Aorta (tissue), 5 donors: ENCODE data around the gene EIPR1. TPM values are rescaled to one million over a fixed set of nuclear protein-coding genes. Genes with fewer than 3 reads are reported as not detected.
"Not testable (repeated sequence)": the region's sequence is repeated elsewhere in the genome, so short reads cannot be mapped to it uniquely, and the experiment has no call there.

Experiments used
- ATAC-seq: fragments of 200-7000 bp; cut with Tn5 transposase; one replicate; pipeline ENCODE4 v1.9.1; 2022; ENCODE audit warnings: moderate library complexity; ENCODE audit not compliant: low FRiP score
- DNase-seq, 2 donors: peaks; one replicate each; pipeline ENCODE4 v3.0.0-alpha.2; 2020
- H3K27ac ChIP-seq, 2 donors: one replicate each; pipeline ENCODE4 v1.5.1; 2013; ENCODE audit warnings: low read length in 2 of 2, mild to moderate bottlenecking in 2 of 2, moderate library complexity in 2 of 2, control low read depth in 1 of 2, inconsistent platforms in 1 of 2, low read depth in 1 of 2
- H3K27me3 ChIP-seq, 2 donors: one replicate each; pipeline ENCODE4 v1.6.1; 2013; ENCODE audit warnings: control low read depth in 1 of 2, low read length in 1 of 2, mild to moderate bottlenecking in 1 of 2, moderate library complexity in 1 of 2; ENCODE audit not compliant: insufficient read depth in 2 of 2, control insufficient read depth in 1 of 2
- H3K36me3 ChIP-seq, 2 donors: one replicate each; pipeline ENCODE4 v1.6.1; 2013; ENCODE audit warnings: control low read depth in 1 of 2, low read length in 1 of 2, mild to moderate bottlenecking in 1 of 2; ENCODE audit not compliant: insufficient read depth in 2 of 2, control insufficient read depth in 1 of 2
- H3K4me1 ChIP-seq, 2 donors: one replicate each; pipeline ENCODE4 v1.6.1; 2013; ENCODE audit warnings: low read length in 2 of 2, control low read depth in 1 of 2, mild to moderate bottlenecking in 1 of 2, moderate library complexity in 1 of 2; ENCODE audit not compliant: insufficient read depth in 2 of 2, control insufficient read depth in 1 of 2
- H3K4me3 ChIP-seq, 2 donors: one replicate each; pipeline ENCODE4 v1.5.1; 2013; ENCODE audit warnings: low read length in 2 of 2, control low read depth in 1 of 2, mild to moderate bottlenecking in 1 of 2
- H3K9me3 ChIP-seq: one replicate; pipeline ENCODE4 v1.6.1; 2013; ENCODE audit warnings: mild to moderate bottlenecking, low read length; ENCODE audit not compliant: control insufficient read depth
- WGBS, 2 donors: extraction: QIAGEN DNeasy Blood & Tissue Kit; methylation state at CpG; one replicate each; pipeline ENCODE4 v1.1.7; 2013; 5-methylcytosine and 5-hydroxymethylcytosine counted together
- intact Hi-C, 2 donors: fragments of 100-400 bp; cut with DNase I; formaldehyde crosslinking; loops; one replicate each; pipeline versions ENCODE4 v1.14.2 to v1.15.0; 2022
- polyA plus RNA-seq, 2 donors: library from polyadenylated mRNA; stranded (reverse); fragments of 200-250 nt; gene quantifications; one replicate each; pipeline ENCODE4 v1.2.3, GENCODE V29; 2013
- total RNA-seq, 2 donors: library from RNA; stranded (reverse); fragmentation: NEBNext Ultra II Directional; extraction: Animal tissue kit (Norgen Biotek cat#: 25700); gene quantifications; one replicate each; pipeline ENCODE4 v1.2.1, GENCODE V29; 2021
- donor health status: healthy with polysubstance abuse.
- donor health status: Bipolar disorder and iron deficiency.
- donor health status: DM: no; HTN: no; CAD: no.
- donor health status: DM: no; HTN: no; CAD: no.
- donor health status: DM: yes; HTN: yes; CAD: no.

The EIPR1 gene
- total and polyA plus RNA-seq, 4 donors, result 9.7 to 13.7 (median 10.0) TPM

DNA sequence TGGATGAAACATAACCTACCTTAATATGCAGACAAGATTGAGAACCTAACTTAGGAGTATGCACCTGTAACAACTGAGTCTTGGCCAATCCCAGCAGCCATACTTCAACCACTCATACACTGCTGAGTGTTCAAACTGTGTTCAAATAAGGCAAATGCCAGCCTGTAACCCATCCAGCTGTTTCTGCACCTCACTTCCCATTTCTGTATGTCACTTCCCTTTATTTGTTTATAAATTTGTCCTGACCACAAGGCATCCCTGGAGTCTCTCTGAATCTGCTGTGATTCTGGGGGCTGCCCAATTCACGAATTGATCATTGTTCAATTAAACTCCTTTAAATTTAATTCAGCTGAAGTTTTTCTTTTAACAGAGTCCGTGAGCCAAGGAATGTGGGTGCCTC lies 20.2 kb downstream of the EIPR1 start:
- intact Hi-C loops, DNase-seq: not testable (repeated sequence)
- 87 to 90% methylated on average over 2 of the region's 2 CpGs for WGBS, 2 donors

DNA sequence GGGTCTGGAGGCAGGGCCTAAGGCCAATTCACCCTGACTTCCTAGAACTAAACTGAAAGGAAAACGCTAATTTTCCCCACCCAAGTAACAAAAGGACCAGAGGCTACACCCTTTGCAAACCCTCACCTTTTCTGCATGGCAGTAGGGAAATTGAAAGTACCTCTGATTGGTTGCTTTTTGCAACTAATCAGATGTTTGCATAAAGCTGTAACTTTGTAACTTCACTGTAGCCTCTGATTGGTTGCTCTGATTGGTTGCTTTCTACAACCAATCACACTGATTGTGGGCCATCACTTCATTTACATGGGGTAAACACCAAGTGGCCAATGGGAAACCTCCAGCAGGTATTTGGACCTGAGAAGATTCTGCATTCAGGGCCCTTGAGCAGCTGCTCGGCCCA lies 20.8 kb downstream of the EIPR1 start:
- peaks cover 0 to 4% of the 10 kb centered on the region in 2 donors for H3K36me3 ChIP-seq
- DNase-seq (no peak), ATAC-seq (no peak)
- no peaks in the 10 kb centered on the region for H3K4me1 ChIP-seq
- WGBS, 2 donors, result 85 to 88% methylated on average over 2 of the region's 2 CpGs
- H3K27me3 ChIP-seq, result no peaks in the 10 kb centered on the region
- intact Hi-C loops, result no loop called here
- H3K27ac ChIP-seq, result no peak overlapping the region
- no peaks in the 10 kb centered on the region for H3K9me3 ChIP-seq
- no peak overlapping the region for H3K4me3 ChIP-seq

More for the DNA sequence above, 20.2 kb downstream of the EIPR1 start:
- not testable (repeated sequence) for H3K4me3 ChIP-seq, H3K27ac ChIP-seq, ATAC-seq, H3K36me3 ChIP-seq, H3K9me3 ChIP-seq, H3K4me1 ChIP-seq, H3K27me3 ChIP-seq

DNA sequence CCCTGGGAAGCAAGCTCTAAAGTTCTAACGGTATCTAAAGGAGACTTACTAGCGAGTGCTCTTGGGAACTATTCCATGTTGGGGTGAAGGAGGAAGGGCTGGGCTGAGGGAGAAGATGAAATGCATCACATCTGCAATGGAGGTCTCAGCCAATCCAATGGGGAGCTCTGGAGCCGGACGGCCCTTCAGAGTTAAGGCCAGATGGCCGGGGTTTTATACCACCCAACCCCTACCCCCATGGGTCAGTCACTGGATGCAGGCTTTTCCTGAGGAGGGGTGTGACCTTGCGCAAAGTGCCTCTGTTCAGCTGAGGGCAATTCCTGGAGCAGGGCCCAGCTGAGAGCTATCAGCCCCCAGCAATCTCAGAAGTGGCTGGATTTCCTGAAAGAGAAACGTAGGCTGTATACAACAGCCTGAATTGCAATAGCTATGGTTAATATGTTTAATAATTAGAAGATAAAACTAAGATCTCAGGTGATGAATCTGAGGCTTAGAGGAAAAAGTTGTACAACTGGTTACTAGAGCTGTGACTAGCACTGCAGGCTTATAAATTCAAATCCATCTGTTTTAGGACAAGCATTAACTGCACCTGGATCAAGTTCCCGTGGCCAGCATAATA lies 21.6 kb downstream of the EIPR1 start:
- 88 to 95% methylated on average over 8 of the region's 8 CpGs for WGBS, 2 donors
- Histone ChIP-seq H3K4me3 (no peak overlapping the region), H3K36me3 (peaks cover 0 to 4% of the 10 kb centered on the region in 2 donors), H3K4me1 (no peaks in the 10 kb centered on the region), H3K27me3 (no peaks in the 10 kb centered on the region), H3K27ac (no peak overlapping the region), H3K9me3 (no peaks in the 10 kb centered on the region)
- ATAC-seq, result no peak
- intact Hi-C loops, result no loop called here
- DNase-seq, result no peak

DNA sequence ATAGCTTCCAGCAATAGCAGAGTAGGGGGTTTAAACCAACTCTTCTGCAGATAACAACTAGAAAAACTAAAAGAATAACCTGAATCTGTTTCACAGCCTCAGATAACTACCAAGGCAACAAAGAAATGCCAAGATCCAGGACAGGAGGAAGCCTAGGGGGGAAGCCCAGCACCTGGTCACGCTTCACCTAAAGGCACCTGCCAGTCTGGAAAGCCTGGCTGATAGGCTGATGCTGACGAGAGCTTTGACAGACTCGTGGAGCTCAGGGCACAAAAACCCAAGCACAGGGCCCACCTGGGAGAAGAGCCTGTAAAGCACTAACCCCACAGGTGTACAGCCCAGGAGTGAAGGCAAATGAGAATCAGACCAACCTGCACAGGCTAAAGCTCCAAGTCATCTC lies 22.6 kb downstream of the EIPR1 start:
- Histone ChIP-seq H3K4me1 (no peaks in the 10 kb centered on the region), H3K27ac (no peak overlapping the region), H3K4me3 (no peak overlapping the region), H3K36me3 (peaks cover 0 to 4% of the 10 kb centered on the region in 2 donors), H3K9me3 (no peaks in the 10 kb centered on the region), H3K27me3 (no peaks in the 10 kb centered on the region)
- DNase-seq (no peak), ATAC-seq (no peak)
- intact Hi-C loops, result no loop called here
- 86 to 94% methylated on average over 3 of the region's 3 CpGs for WGBS, 2 donors

DNA sequence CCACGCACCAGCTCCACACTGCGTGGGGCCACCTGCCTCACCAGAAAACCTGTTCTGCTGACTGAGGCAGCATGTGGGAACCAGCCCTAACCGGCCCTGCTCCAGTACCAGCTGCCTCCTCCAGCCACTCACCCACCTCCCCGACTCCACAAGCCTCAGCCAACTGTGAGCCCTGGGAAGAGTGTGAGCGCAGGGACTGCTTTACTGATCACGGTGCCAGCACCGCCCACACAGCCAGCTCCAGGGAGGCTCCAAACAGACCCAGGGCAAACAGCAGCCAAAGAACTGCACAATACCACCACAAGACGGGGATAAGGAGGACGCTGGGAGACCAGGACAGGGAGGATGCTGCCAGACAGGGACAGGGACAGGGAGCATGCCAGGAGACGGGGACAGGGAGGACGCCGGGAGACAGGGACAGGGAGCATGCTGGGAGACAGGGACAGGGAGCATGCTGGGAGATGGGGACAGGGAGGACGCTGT lies 28.4 kb downstream of the EIPR1 start:
- no peaks in the 10 kb centered on the region for H3K27me3 ChIP-seq
- no peaks in the 10 kb centered on the region for H3K4me1 ChIP-seq
- WGBS, 2 donors, result 13 to 20% methylated on average over 13 of the region's 13 CpGs
- peak; percentile 57 for ATAC-seq
- H3K36me3 ChIP-seq, result peaks cover 0 to 4% of the 10 kb centered on the region in 2 donors
- H3K9me3 ChIP-seq, result no peaks in the 10 kb centered on the region
- DNase-seq, result no peak
- intact Hi-C loops, result no loop called here
- H3K27ac ChIP-seq, result no peak overlapping the region
- H3K4me3 ChIP-seq, result no peak overlapping the region

DNA sequence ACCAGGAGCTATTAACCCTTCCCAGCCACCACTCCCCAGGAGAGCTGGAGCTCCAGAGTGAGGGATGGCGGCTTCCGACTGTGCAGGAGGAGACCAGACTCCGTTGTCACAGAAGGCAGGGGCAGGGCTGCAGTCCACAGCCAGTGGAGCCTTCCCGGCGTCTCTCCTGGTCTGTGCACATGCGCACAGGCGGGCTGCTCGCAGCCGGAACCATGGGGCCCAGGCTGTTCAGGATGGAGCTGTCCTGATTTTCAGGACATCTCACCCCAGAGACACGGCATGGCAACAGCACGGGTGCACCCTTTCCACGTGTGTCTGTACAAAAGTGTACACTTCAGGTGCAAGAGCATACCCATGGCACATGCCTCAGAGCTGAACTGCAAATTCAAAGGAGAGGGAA lies 28.9 kb downstream of the EIPR1 start:
- no peaks in the 10 kb centered on the region for H3K9me3 ChIP-seq
- no peaks in the 10 kb centered on the region for H3K4me1 ChIP-seq
- H3K27me3 ChIP-seq, result no peaks in the 10 kb centered on the region
- H3K4me3 ChIP-seq, result no peak overlapping the region
- H3K36me3 ChIP-seq, result peaks cover 0 to 2% of the 10 kb centered on the region in 2 donors
- DNase-seq, result no peak
- no peak for ATAC-seq
- 66 to 80% methylated on average over 12 of the region's 12 CpGs for WGBS, 2 donors
- intact Hi-C loops, result no loop called here
- no peak overlapping the region for H3K27ac ChIP-seq

DNA sequence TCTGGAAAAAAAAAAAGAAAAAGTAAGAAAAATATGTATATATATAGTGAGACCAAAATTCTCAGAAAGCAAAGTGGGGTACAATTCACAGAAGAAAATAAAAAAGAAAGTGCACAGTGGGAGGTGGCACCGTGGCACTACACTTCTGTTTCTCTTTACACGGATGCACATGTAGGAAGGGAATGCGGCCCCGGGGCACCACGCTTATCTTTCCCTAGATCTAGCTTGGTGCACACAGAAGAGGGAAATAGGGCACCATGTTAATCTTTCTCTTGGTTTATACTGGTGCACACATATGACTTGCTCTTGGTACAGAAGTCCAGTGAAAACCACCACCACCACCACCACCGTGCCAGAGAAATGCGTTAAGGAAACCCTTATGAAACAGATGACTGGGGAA lies 32.0 kb downstream of the EIPR1 start:
- DNase-seq (no peak), ATAC-seq (no peak)
- Histone ChIP-seq H3K4me1 (no peaks in the 10 kb centered on the region), H3K9me3 (no peaks in the 10 kb centered on the region), H3K27ac (no peak overlapping the region), H3K27me3 (no peaks in the 10 kb centered on the region), H3K36me3 (no peaks in the 10 kb centered on the region), H3K4me3 (no peak overlapping the region)
- intact Hi-C loops, result no loop called here
- 89 to 94% methylated on average over 7 of the region's 7 CpGs for WGBS, 2 donors

DNA sequence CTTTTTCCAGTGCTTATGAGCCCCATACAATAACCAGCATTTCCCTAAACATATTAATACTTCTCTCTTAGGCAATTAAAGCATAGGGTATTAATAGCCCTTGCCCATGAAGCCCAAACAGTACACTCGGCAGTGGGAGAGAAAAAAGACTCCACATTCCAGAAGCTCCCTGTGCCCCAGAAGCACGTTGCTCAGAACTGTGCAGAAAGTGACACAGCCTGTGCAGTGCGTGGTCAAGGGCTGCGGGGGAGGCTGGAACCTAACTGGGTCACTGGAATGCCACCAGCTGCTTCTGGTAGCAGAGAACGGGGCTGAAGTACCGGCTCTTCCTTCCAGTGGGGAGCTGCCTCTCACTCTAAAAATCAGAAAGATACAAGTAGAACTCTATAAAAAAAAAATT lies 32.7 kb downstream of the EIPR1 start:
- no peak for ATAC-seq
- Histone ChIP-seq H3K27me3 (no peaks in the 10 kb centered on the region), H3K4me1 (no peaks in the 10 kb centered on the region), H3K36me3 (no peaks in the 10 kb centered on the region), H3K9me3 (no peaks in the 10 kb centered on the region), H3K27ac (no peak overlapping the region), H3K4me3 (no peak overlapping the region)
- DNase-seq, result no peak
- intact Hi-C loops, result no loop called here
- 81 to 83% methylated on average over 6 of the region's 6 CpGs for WGBS, 2 donors

DNA sequence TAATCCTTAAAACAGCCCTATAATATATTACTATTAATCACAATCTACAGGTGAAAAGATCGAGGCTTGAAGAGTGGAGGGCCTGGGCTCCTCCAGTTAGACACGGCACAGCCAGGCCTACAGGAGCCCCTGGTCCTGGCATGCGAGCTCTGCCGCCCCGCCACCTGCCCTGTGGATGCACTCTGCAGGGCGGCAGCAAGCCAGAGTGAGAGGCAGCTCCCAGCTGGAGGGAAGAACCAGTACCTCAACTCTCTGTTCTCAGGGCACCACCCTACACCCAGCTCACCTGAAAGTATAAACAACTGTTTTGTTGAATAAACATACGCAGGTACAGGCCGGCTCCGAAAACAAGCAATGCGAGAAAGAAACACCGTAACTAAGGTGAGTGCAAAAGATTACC lies 34.6 kb downstream of the EIPR1 start:
- no peak for ATAC-seq
- intact Hi-C loops, result no loop called here
- Histone ChIP-seq H3K27me3 (no peaks in the 10 kb centered on the region), H3K27ac (no peak overlapping the region), H3K4me1 (no peaks in the 10 kb centered on the region), H3K4me3 (no peak overlapping the region), H3K36me3 (no peaks in the 10 kb centered on the region), H3K9me3 (no peaks in the 10 kb centered on the region)
- WGBS, 2 donors, result 89 to 94% methylated on average over 11 of the region's 11 CpGs
- DNase-seq, result no peak
